Measurements from ENCODE around the gene STS. TPM values are rescaled to one million over a fixed set of nuclear protein-coding genes. Genes with fewer than 3 reads are reported as not detected.

STS gene
- total and polyA plus RNA-seq, 10 of the 15 experiments (the other 5 are each of a cell fraction or from before 2014, with no cell fraction given), result 1.6 to 19.4 (median 4.7) TPM

DNA sequence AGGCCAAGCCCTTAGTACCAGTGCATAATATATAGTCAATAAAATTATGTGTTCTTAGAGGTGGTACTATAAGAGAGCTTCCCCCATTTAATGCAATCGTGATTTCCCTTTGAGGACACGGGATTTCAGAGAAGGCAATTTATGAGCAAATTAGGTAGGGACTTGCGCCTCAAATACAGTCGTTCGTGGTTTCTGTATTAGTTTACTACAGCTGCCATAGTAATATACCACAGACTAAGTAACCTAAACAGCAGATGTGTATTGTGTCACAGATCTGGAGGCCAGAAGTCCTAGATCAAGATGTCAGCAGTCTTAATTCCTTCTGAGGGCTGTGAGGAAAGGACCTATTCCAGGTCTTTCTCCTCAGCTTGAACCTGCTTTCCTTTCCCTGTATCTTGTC, 1.9 kb downstream of the STS start (continued):
- TF ChIP-seq CUX1 (IDR thresholded peaks at IDR 0.05; ENCODE audit: insufficient replicate concordance, low read depth, low read length), result no peak
- TF ChIP-seq IRF4 (IDR thresholded peaks at IDR 0.05; ENCODE audit: low read depth, low read length), result no peak
- peak; percentile 42; the same call in 1 of the 2 replicates for TF ChIP-seq JUNB (IDR thresholded peaks at IDR 0.05)
- no peak for TF ChIP-seq SMAD5 (IDR thresholded peaks at IDR 0.05; ENCODE audit: low read depth)
- TF ChIP-seq ATF7 (IDR thresholded peaks at IDR 0.05; ENCODE audit: low read depth), result peak; percentile 38; the same call in 1 of the 2 replicates
- TF ChIP-seq CHD2 (IDR thresholded peaks at IDR 0.05; ENCODE audit: borderline replicate concordance, low read depth, low read length), result no peak
- TF ChIP-seq CEBPZ (IDR thresholded peaks at IDR 0.05; ENCODE audit: low read depth, low read length), result no peak
- TF ChIP-seq POLR2AphosphoS2 (IDR thresholded peaks at IDR 0.05; ENCODE audit: low read depth, low read length), result no peak
- no peak for TF ChIP-seq SIX5 (IDR thresholded peaks at IDR 0.05; ENCODE audit: low read depth, low read length, severe bottlenecking)

Data from GM12878 (cell line).